NCI-H128 (cell line): ENCODE measurements around the gene DLG2.

Experiments
- DNase-seq: peaks from one replicate; lab custom pipeline; 2025; ENCODE audit not compliant: unreplicated experiment; lab: John Stamatoyannopoulos, UW

DLG2 gene

GRCh38 chr11:84056653-84057376 lies 1570.3 kb downstream of the DLG2 start:
- no peak for DNase-seq

DNA sequence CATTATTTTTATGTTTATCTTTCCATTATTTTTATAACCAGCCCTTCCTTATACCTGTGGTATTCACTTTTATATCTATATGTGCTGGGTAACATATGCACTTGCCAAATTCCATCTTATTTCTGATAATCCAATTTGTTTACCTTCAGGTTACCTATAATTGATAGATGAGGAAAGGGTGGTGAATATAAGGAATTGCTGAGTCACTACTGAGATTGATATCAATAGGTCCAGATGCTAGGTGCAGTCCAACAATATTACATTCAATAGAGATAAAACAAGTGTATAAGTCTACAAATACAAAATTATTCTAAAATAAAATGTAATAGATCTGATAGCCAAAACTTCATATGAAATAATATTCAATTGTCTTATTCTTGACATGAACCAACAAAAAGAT lies 1582.0 kb downstream of the DLG2 start:
- DNase-seq: no peak

- DNase-seq: no peak
These were observed 1582.4 kb downstream of the DLG2 start for GRCh38 chr11:84044706-84045105.

DNA sequence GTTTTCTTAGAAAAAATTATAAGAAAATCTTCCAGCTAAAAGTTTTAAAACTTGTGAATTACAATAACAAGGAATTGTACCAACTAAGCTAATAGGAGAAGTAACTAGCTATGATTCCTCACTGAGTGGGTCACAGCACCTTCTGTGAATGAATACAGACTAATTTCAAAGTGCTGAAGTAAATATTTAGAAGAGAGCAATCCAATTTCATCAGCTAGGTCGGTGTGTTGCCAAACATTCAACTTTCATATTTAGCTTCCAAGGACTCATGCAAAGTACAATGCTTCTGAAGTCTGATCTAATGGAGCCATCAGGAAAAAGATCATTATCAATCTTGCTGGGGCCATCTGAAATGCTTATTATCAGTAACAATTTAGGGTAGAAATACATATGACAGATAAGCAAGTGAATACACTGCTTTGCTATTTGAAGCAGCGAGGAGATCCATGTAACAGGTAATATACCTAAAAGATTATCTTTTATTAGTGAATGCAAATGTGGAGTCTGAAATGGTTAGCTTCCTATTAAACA lies 1590.4 kb downstream of the DLG2 start:
- no peak for DNase-seq

GRCh38 chr11:84035645-84036044 lies 1591.5 kb downstream of the DLG2 start:
- DNase-seq: no peak

- DNase-seq: no peak
These were observed 1592.7 kb downstream of the DLG2 start for GRCh38 chr11:84034484-84034883.

DNA sequence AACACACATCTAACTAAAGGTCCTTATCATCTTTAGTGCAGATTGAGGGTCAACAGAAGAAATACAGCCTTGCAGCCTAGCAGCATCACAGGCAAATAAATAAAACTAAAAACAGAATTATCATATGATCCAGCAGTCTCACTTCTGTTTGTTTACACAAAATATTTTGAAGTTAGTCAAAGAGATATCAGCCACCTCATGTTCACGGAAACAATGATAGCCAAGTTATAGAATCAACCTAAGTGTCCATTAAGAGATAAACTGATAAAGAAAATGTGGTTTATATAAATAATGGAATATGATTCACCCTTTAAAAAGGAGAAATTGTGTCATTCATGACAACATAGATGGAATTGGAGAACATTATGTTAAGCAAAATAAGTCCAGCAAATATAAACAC lies 1602.9 kb downstream of the DLG2 start:
- no peak for DNase-seq

DNA sequence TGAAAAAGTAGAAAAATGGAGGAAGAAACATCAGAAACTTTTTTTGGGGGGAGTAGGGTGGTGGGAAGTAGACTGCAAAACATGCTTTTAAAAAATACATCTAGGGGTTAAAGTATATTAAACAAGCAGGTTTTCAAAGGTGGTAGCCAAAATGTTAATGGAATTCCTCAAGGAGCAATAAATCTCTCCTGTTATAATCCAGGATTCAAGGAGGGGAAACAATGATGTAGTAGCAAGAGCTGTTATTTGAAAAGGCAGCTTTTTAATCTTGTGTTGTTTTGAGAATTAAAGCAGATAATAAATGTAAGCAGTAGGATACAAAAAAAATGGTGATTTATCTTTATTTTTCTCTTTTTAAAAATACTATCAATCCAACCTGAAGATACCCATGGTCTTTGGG lies 1604.4 kb downstream of the DLG2 start:
- DNase-seq: no peak

DNA sequence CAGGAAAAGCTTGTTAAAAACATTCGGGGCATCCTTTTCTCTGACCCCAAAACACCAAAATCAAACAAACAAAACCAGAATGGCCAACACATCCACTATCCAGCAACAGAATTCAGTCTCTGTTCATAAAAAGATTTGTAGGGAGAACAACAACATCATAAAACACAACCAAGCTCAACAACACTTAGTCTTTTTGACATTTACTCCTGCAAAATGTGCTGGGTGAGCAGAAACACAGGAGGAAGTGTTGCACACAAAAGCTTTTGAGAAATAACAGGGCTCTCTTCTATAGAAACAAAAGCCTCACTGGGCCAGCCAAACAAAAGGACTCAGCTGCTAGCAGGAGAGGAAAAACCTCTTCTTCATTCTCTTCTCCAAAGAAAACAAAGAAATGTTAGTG lies 1604.9 kb downstream of the DLG2 start:
- DNase-seq: peak; percentile 6

DNA sequence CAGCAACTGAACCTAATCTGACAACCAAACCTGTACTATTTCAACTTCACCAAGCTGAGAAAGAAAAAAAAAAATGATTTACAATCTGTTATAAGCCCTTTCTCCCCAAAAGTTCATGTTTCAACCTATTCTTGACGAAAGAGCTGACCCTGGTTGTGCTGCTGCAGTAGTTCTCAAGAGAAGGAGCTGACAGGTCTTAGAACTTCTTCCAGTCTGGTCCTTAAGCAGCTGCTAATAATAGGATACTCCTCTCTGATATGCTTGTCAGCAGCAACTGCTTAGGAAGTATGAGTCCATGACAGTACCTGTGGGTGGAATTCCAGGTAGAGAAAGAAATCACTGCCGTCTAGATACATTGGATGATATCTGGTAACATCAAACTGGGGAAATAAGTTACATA lies 1605.9 kb downstream of the DLG2 start:
- no peak for DNase-seq

DNA sequence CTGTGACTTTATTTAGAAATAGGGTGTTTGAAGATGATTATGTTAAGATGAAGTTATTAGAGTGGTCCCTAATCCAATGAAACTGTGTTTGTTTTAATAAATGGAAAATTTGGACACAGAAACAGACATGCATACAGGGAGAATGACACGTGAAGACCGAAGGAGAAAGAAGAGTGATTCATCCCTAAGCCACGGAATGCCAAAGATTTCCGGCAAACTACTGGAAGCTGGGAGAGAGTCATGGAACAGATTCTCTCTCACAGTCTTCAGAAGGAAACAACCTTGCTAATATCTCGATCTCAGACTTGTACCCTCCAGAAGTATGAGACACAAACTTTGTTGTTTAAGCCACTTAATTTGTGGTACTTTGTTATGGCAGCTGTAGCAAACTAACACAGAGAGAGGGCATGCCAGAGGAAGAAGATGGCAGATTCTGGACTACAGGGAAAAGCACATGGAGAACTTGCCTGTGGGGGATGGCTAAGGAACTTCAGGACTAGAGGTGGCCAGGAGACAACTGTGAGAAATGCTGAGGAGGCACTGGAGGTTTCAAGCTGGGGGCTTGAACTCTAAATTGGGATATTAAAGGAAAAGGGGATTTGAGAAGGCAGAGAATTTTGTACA lies 1607.5 kb downstream of the DLG2 start:
- DNase-seq: no peak

DNA sequence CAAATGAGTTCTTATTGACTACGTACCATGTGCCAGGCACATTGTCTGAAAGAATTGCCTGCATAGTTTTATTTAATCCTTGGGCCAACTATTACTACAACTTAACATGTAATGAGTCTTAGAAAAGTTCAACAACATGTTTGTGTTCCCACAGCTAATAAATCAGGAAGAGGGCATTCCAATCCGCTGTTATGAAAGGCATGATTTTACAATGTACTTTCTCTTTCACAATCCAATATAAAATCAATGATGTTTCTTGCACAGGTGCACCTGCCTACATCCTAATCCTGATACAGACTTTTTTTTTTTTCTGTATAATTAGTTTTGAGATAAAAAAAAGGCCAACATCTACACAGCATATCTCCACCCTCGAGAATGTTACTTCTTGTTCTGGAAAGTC lies 1612.6 kb downstream of the DLG2 start:
- DNase-seq: no peak

DNA sequence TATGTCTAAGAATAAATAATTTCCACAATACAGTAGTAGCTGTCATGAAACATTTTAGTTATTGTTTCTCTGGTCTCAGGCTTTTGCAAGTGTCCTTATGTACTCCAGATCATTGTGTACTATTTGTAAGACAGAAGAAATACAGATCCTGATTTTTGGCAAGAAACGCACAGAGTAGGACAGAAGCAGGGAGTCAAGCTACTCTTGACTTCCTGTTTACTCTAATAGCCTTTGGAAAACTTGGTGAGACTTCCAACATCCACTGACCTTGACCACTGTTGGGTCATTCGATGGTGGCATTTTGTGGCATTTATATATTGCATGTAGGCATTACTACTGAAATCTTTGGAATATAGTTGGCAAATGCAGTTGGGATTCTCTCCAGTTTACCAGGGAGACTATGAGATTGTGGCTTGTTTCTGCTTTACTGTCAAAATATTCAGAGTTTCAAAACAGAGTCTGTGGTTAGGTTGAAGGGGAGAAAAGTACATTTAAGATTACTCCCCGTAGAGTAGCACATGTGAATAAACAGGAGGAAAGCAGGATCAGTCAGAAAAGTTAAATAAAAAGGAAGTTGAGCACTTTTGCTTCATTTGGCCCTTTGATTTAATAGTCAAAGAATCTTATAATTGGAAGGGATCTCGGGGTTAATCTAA lies 1614.8 kb downstream of the DLG2 start:
- DNase-seq: no peak

DNA sequence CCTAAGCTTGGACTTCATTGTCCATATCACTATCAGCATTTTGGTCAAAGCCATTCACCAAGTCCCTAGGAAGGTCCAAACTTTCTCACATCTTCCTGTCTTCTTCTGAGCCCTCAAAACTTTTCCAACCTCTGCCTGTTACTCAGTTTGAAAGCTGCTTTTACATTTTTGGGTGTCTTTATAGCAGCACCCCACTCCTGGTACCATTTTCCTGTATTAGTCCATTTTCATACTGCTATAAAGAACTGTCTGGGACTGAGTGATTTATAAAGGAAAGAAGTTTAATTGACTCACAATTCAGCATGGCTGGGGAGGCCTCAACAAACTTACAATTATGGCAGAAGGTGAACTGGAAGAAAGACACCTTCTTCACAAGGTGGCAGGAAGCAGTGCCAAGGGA lies 1624.0 kb downstream of the DLG2 start:
- DNase-seq: no peak

- DNase-seq: no peak
These were observed 1628.2 kb downstream of the DLG2 start for GRCh38 chr11:83998921-83999320.

DNA sequence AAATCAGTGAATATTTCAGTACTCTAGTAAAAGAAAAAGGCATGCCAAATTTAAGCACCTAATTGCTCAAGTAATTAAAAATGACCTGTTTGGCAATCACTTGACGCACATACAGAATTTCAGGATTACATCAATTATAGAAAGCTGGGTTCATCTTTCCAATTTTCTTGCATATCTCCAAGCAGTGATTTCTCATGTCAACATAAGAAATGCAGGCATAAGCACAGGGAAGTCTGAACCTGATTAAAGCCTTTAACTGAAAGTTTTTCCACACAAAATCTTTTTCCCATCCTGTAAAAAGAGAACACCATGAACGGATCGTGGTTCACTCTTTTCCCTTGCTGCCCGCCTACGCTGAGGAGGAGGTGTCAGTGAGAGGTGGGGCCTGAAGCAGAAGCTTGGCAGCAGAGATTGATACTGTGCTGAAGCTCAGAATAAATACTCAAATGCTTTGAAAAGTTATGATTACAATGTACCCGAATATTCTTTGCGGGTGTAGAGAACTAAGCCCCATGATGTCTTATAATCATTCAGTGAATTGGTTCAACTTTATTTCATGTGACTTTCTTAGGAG lies 1636.9 kb downstream of the DLG2 start:
- DNase-seq: no peak

DNA sequence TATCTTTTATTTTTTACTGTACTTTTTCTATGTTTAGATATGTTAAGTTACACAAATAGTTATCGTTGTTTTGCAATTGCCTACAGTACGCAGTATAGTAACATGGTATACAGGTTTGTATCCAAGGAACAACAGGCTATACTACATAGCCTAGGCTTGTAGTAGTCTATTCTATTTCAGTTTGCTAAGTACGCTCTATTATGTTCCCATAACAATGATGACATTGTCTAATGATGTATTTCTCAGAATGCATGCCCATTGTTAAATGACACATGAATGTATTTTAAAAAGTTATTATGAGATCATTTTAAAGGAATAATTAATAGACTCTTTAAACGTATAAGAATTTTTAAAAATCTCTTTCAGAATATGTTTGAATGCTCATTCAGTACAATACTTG lies 1644.3 kb downstream of the DLG2 start:
- no peak for DNase-seq

GRCh38 chr11:83979593-83979992 lies 1647.6 kb downstream of the DLG2 start:
- no peak for DNase-seq

GRCh38 chr11:83978942-83979341 lies 1648.2 kb downstream of the DLG2 start:
- DNase-seq: no peak

GRCh38 chr11:83976086-83976485 lies 1651.1 kb downstream of the DLG2 start:
- DNase-seq: no peak

DNA sequence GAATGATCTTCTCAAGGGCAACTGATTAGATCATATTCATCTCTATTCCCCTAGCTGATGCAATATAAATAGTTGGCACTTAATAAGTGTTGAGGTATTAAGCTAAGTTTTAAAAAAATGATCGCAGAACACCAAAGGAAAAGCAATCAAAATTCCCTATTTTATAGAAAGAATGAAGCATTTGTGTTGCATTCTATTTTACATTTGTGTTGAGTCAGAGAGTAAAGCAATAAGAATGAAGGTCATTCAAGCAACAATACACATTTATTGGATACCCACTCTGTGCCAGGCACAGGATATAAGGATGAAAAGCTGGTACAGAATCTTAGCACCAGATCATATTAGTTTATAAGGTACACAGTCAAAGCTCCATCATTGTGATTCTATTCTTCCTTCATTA lies 1654.6 kb downstream of the DLG2 start:
- DNase-seq: no peak

DNA sequence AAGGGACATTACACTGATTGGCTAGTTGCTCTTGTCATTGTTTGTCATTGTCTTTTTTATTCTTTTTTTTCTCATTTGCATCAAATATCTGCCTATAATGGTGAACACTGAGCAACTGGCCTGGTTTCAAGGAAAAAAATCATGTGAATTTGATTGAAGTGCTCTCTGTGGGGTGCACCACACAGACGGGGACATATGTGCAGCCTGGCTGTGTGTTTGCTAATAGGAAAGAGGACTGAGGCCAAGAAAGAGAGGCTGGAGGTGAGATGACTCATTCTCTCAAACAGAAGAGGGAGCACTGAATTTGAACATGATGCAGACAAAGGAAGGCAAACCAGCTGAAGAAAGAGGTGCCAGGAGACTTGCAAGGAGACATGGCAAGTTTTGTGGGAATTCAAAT lies 1656.1 kb downstream of the DLG2 start:
- no peak for DNase-seq
